ENCODE results near the gene CMSS1. TPM values are rescaled to one million over a fixed set of nuclear protein-coding genes. Genes with fewer than 3 reads are reported as not detected.

Gene CMSS1
- total RNA-seq = 9.3 and 17.9 TPM in 2 replicates

DNA sequence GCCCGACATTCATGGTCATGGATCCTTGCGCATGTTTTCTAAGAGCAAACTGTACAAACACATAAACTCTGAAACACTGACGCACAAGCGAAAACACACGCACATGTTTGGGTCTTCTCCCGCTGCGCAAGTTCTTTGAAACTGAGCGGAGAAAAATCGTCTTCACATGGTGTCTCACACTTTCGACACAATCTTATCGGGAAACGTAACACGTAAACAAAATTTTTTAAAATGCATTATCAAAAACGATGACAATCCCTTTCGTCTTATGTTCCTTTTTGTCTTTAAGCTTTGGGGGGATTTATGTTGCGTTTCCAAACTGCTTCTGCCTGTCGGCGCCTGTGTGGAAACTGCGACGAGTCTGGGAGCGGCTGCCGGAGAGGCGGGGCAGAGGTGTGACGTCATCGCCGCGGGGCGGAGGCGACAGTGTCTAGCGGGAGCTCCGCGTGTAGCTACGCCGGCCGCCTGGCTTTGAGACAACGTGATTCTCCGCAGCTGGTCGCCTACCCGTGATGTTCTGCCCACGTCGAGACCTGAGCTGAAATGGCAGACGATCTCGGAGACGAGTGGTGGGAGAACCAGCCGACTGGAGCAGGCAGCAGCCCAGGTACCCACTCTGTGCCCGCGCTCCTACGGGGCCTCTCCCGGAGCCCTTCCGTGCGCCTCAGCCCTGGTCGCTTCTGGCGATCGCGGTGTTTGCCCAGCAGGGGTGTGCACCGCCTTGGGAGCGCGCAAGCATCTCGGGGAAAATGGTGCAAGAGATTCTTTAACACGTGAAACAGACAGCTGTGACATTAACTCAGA, at the start of gene CMSS1:
TSS of gene CMSS1 (plus strand) at position 426 of the 804 bp plus-strand sequence.

DNA sequence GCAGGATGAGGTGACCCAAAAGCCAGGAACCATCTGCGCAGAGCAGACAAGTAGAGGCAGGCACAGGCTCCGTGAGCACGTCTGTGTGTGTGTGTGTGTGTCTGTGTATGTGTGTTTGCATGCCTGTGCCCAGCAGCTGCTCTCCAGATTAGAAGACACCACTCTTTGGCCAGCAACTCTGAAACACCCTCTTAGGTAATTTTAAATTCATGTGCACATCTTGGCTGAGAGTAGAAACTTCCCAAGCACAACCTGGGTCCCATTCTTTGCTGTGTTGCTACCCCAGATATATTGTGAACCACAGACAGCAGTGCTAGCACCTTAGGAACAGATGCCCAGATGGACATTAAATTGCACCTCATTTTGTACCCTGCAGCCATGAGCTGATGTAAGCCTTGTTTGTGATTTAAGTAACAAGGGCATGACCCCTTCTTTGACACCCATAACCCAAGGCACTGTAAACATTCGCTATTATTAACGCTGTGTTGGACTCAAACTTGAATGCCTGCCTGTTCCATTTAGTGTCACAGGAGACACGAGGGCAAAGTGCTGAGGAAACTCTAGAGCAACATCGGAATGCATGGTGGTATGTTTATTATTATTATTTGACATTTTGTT, 296.9 kb downstream of the CMSS1 start, which contains the start of gene FILIP1L:
TSS of gene FILIP1L (minus strand) at position 89 of the 618 bp plus-strand sequence.

Other genes starting within 250 kb of the CMSS1 start
- 55.0 and 686 TPM in 2 replicates for gene COL8A1, start 179.3 kb upstream of the CMSS1 start, total RNA-seq